Measurements from ENCODE around the gene DCLK3.

DCLK3 gene

GRCh38 chr3:36765104-36765503 is 751 bp upstream of the DCLK3 start:
- no peak for DNase-seq

GRCh38 chr3:36764704-36765038 is 318 bp upstream of the DCLK3 start:
- DNase-seq: no peak

- no peak for DNase-seq
These were observed 1.2 kb downstream of the DCLK3 start for GRCh38 chr3:36762918-36763849.

- DNase-seq: no peak
These were observed 2.6 kb downstream of the DCLK3 start for GRCh38 chr3:36761779-36762178.

GRCh38 chr3:36756269-36756668 is 8.1 kb downstream of the DCLK3 start:
- no peak for DNase-seq

- DNase-seq: no peak
These were observed 13.0 kb downstream of the DCLK3 start for GRCh38 chr3:36751326-36751725.

GRCh38 chr3:36750737-36751136 is 13.6 kb downstream of the DCLK3 start:
- no peak for DNase-seq

- DNase-seq: no peak
These were observed 19.6 kb downstream of the DCLK3 start for GRCh38 chr3:36744763-36745162.

- no peak for DNase-seq
These were observed 20.5 kb downstream of the DCLK3 start for GRCh38 chr3:36743826-36744225.

GRCh38 chr3:36741285-36741684 is 23.1 kb downstream of the DCLK3 start:
- no peak for DNase-seq

GRCh38 chr3:36740787-36741186 is 23.6 kb downstream of the DCLK3 start:
- peak in 1 of 5 experiments; percentile 63 for DNase-seq

- DNase-seq: no peak
These were observed 25.7 kb downstream of the DCLK3 start for GRCh38 chr3:36738702-36739101.

- no peak for DNase-seq
These were observed 28.1 kb downstream of the DCLK3 start for GRCh38 chr3:36736301-36736700.

GRCh38 chr3:36734742-36735141 is 29.6 kb downstream of the DCLK3 start:
- no peak for DNase-seq

GRCh38 chr3:36733723-36734122 is 30.6 kb downstream of the DCLK3 start:
- DNase-seq: no peak

- DNase-seq: no peak
These were observed 31.1 kb downstream of the DCLK3 start for GRCh38 chr3:36733162-36733696.

GRCh38 chr3:36730966-36731365 is 33.4 kb downstream of the DCLK3 start:
- DNase-seq: no peak

GRCh38 chr3:36729204-36730056 is 34.9 kb downstream of the DCLK3 start:
- peak in 1 of 5 experiments; percentile 44 for DNase-seq

GRCh38 chr3:36714343-36715086 is 49.8 kb downstream of the DCLK3 start:
- DNase-seq: no peak

- DNase-seq: no peak
These were observed 50.4 kb downstream of the DCLK3 start for GRCh38 chr3:36713904-36714303.

GRCh38 chr3:36710606-36711005 is 53.7 kb downstream of the DCLK3 start:
- no peak for DNase-seq

GRCh38 chr3:36709826-36710365 is 54.5 kb downstream of the DCLK3 start:
- DNase-seq: no peak

Measured in T-helper 2 cell (primary cell).